ENCODE results near the gene FOXL1. TPM values are rescaled to one million over a fixed set of nuclear protein-coding genes. Genes with fewer than 3 reads are reported as not detected.

FOXL1 gene
- total and polyA plus RNA-seq, 12 donors: 0.18 to 2.1 (median 0.69) TPM

DNA sequence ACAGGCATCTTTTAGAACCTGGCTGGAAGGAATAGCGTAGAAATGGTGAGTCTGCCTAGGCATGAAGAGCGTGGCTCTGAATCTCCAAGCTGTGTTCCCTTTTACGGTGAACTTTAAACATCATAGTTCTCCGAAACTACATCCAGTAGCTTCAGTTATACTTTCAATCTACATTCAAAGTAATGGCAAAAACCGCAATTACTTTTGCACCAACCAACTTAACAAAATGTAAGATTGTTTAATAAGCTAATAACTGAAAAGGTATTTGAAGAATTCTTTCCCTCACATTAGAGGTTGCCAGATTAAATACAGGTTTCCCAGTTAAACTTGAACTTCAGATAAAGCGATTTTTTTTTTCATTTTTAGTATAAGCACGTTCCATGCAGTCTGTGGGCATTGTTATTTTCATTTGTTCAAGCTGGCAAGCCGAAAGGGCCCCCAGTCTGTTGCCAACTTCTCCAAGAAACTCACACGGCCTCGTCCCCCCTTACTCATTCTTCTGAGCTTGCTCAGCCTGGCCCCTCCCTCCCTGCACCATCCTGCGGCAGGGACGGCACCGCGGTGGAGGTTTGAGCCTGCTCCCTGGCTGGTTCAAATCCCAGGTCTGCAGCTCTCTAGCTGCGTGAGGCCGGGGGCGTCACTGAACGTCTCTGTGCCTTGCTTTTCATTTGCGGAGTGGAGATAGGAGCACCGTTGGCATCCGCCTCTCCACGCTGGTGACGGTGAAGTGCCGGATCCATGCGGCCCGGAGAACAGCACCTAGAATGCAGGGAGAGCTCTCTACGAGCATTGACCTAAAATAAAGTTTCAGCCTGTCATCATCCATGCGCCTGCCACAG, 19.8 kb upstream of the FOXL1 start:
- Histone ChIP-seq H3K9me3 (replicated peaks in 1 of 3) (no peaks in the 10 kb centered on the region), H3K27ac (no peak overlapping the region), H3K4me1 (replicated peaks in 1 of 2) (peaks cover 7 to 11% of the 10 kb centered on the region in 2 donors), H3K4me3 (no peak overlapping the region), H3K36me3 (replicated peaks in 1 of 2) (no peaks in the 10 kb centered on the region), H3K27me3 (peaks cover 3% of the 10 kb centered on the region)
- 61 to 68% (median 64%) methylated on average over 28 of the region's 28 CpGs for WGBS, 4 donors
- no peak for DNase-seq
- intact Hi-C loops (cut with DNase I): no loop called here
- TF ChIP-seq, protein P1, sequence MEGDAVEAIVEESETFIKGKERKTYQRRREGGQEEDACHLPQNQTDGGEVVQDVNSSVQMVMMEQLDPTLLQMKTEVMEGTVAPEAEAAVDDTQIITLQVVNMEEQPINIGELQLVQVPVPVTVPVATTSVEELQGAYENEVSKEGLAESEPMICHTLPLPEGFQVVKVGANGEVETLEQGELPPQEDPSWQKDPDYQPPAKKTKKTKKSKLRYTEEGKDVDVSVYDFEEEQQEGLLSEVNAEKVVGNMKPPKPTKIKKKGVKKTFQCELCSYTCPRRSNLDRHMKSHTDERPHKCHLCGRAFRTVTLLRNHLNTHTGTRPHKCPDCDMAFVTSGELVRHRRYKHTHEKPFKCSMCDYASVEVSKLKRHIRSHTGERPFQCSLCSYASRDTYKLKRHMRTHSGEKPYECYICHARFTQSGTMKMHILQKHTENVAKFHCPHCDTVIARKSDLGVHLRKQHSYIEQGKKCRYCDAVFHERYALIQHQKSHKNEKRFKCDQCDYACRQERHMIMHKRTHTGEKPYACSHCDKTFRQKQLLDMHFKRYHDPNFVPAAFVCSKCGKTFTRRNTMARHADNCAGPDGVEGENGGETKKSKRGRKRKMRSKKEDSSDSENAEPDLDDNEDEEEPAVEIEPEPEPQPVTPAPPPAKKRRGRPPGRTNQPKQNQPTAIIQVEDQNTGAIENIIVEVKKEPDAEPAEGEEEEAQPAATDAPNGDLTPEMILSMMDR (IDR thresholded peaks at IDR 0.05): no peak
- no peak for TF ChIP-seq POLR2A (IDR thresholded peaks at IDR 0.05)

DNA sequence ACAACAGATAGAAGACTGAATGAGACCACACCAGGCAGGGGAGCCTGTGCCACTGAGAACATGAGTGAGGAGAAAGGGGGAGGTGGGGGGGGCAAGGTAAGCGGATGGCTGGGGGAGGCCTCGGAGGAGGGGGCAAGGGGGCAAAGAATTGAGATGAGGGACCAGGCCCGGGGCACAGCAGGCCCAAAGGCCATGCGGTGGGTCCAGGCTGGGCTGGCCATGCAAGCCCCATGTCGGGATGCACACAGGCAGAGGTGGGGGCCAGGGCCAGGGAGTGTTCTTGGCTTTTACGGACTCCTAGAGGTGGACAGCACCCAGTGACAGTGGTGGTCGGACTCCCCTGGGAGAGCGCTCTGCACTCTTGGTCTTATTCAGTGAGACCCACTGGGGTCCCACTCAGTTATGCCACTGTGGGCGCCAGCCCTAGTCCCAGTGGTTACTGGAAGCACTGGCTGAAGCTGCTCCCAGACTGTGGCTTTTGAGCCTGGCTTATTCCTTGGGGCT, 18.5 kb upstream of the FOXL1 start:
- no peak for TF ChIP-seq POLR2A (IDR thresholded peaks at IDR 0.05)
- TF ChIP-seq, protein P1 (IDR thresholded peaks at IDR 0.05): no peak
- Histone ChIP-seq H3K27me3 (peaks cover 12% of the 10 kb centered on the region), H3K9me3 (replicated peaks in 1 of 3) (no peaks in the 10 kb centered on the region), H3K4me3 (no peak overlapping the region), H3K4me1 (replicated peaks in 1 of 2) (peaks cover 3 to 6% of the 10 kb centered on the region in 2 donors), H3K27ac (no peak overlapping the region), H3K36me3 (replicated peaks in 1 of 2) (no peaks in the 10 kb centered on the region)
- intact Hi-C loops (cut with DNase I): loop anchor here in 1 of 2 donors (10.0 kb wide), 1 partner anchor 715 kb away; no protein-coding TSS in a partner anchor
- no peak for DNase-seq
- 74 to 89% (median 76%) methylated on average over 5 to 9 of the region's 9 CpGs for WGBS, 4 donors

DNA sequence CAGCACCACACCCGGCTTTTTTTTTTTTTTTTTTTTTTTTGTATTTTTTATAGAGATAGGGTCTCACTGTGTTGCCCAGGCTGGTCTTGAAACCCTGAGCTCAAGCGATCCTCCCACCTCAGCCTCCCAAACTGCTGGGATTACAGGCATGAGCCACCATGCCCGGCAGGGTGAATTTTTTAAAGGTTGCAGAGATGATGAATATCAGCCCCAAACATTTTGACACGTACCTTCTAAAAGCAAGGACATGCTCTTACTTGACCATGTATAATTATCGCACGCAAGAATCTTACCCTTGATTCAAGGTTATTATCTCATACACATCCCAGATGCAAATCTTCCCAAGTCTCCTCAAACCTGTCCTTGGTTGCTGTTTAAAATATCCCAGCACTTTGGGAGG, 16.0 kb upstream of the FOXL1 start:
- intact Hi-C loops (cut with DNase I): loop anchor here in 1 of 2 donors (10.0 kb wide), 1 partner anchor 712 kb away; no protein-coding TSS in a partner anchor
- H3K36me3 ChIP-seq (replicated peaks in 1 of 2): no peaks in the 10 kb centered on the region
- no peak overlapping the region for H3K27ac ChIP-seq
- 60 to 75% (median 72%) methylated on average over 6 of the region's 6 CpGs for WGBS, 4 donors
- no peak overlapping the region for H3K4me3 ChIP-seq
- peaks cover 37% of the 10 kb centered on the region for H3K27me3 ChIP-seq
- no peak for TF ChIP-seq POLR2A (IDR thresholded peaks at IDR 0.05)
- TF ChIP-seq, protein P1 (IDR thresholded peaks at IDR 0.05): no peak
- H3K4me1 ChIP-seq (replicated peaks in 1 of 2): peaks cover 0 to 6% of the 10 kb centered on the region in 2 donors
- H3K9me3 ChIP-seq (replicated peaks in 1 of 3): no peaks in the 10 kb centered on the region
- DNase-seq: no peak

DNA sequence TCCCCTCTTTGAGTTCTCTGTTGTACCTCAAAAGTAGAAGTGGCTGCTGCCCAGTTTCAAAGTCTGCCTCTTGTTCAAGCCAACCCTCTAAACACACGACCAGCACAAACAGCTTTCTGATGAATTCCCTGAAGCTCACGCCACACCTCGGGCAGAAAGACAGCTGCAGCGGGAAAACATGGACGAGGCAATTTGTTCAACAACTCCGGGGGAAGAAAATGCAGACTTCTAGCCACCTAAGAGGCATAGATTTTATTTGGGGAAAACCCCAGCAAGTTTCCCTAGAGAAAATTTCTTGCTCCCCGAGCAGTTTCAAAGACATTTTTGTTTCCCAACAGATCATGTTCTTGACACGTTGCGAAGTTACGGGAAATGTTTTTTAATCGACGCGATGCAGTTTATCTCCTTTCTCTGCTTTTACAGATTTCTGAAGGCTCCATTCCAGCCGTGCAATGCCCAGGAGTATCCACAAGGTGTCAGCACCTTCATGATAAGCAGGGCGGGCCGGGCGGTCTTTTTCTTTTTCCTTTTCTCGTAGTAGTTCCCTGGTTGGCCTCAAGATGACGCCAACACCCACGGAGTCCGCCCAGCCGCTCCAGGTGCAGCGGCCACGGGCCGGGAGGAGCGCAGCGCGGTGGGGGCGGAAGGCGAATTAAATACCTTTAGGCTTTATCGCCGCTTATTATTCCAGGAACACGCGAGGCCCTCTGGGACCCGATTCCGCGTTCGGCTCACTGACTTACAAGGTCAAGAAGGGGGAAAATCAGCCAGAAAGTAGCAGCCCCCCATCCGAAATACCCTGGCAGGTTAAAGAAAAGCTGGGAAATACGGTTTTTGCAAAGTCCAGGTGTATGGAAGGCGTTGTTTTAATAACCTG, 14.6 kb upstream of the FOXL1 start:
- H3K9me3 ChIP-seq (replicated peaks in 1 of 3): no peaks in the 10 kb centered on the region
- intact Hi-C loops (cut with DNase I): loop anchor here (2.0 to 10.0 kb wide), 2 partner anchors 711 to 715 kb away; no protein-coding TSS in a partner anchor
- peak; percentile 86 to 98 (median 95) for DNase-seq
- WGBS, 4 donors: 0 to 1% (median 1%) methylated on average over 37 to 41 of the region's 41 CpGs
- H3K4me1 ChIP-seq (replicated peaks in 1 of 2): peaks cover 0 to 6% of the 10 kb centered on the region in 2 donors
- H3K27me3 ChIP-seq: peaks cover 50% of the 10 kb centered on the region
- TF ChIP-seq POLR2A (IDR thresholded peaks at IDR 0.05): no peak
- TF ChIP-seq, protein P1 (IDR thresholded peaks at IDR 0.05): peak; percentile 100
- no peaks in the 10 kb centered on the region for H3K36me3 ChIP-seq (replicated peaks in 1 of 2)
- H3K4me3 ChIP-seq: peak overlapping the region in 1 of 4 donors; percentile 38
- peak overlapping the region in 2 of 5 donors; percentile 37 to 52 for H3K27ac ChIP-seq
